SK-N-SH (cell line): Measurements from ENCODE around the gene FKBP4. TPM values are rescaled to one million over a fixed set of nuclear protein-coding genes. Genes with fewer than 3 reads are reported as not detected.

ENCODE experiments used
- CTCF ChIA-PET: fragments of 300-600, 350-600 bp; formaldehyde crosslinking; extraction: SDS; loops from one replicate; lab custom pipeline; 2021; lab: Yijun Ruan, JAX
- POLR2A ChIA-PET: fragments of 350-600 bp; sonication (Branson Sonifier 250); formaldehyde crosslinking; extraction: SDS; loops from one replicate; lab custom pipeline; 2020; ENCODE audit warnings: antibody characterized with exemption, inconsistent platforms; lab: Yijun Ruan, JAX
- DNase-seq: peaks from one replicate; pipeline ENCODE4 v3.0.0; 2012
- H2AFZ ChIP-seq: fragments of 200-600 bp; sonication (generic); 2 replicates; pipeline ENCODE4 v1.8.1; 2016; ENCODE audit warnings: antibody characterized with exemption, mild to moderate bottlenecking, low read depth
- H3F3A ChIP-seq: fragments of 200-600 bp; sonication (generic); replicated peaks from 2 replicates; pipeline ENCODE3; 2016; ENCODE audit warnings: antibody characterized with exemption, mild to moderate bottlenecking; ENCODE audit not compliant: insufficient read depth
- H3K27ac ChIP-seq, 2 experiments: fragments of 200-500 bp in 1 of 2; fragments of 200-600 bp in 1 of 2; sonication (Bioruptor generic) in 1 of 2; sonication (generic), shearing (Covaris generic) in 1 of 2; 2 replicates each; pipeline versions ENCODE4 v1.5.1 to v1.6.1; 2014 to 2016; ENCODE audit warnings: low read depth in 2 of 2, inconsistent platforms in 1 of 2, low read length in 1 of 2, mild to moderate bottlenecking in 1 of 2, mixed read lengths in 1 of 2
- H3K27me3 ChIP-seq: fragments of 200-600 bp; sonication (generic), shearing (Covaris generic); 2 replicates; pipeline ENCODE4 v1.6.1; 2016; ENCODE audit warnings: mixed run types; ENCODE audit not compliant: insufficient read depth
- H3K36me3 ChIP-seq, 2 experiments: fragments of 200-500 bp in 1 of 2; fragments of 200-600 bp in 1 of 2; sonication (Bioruptor generic) in 1 of 2; sonication (generic) in 1 of 2; replicated peaks in 1 of 2; 2 replicates each; pipeline versions ENCODE3 to v1.5.1; 2014 to 2016; ENCODE audit warnings: low read length in 1 of 2, mild to moderate bottlenecking in 1 of 2; ENCODE audit not compliant: insufficient read depth in 2 of 2, control insufficient read depth in 1 of 2
- H3K4me1 ChIP-seq, 2 experiments: fragments of 200-500 bp in 1 of 2; fragments of 200-600 bp in 1 of 2; sonication (Bioruptor generic) in 1 of 2; sonication (generic), shearing (Covaris generic) in 1 of 2; 2 replicates each; pipeline versions ENCODE4 v1.5.1 to v1.6.1; 2014 to 2016; ENCODE audit warnings: low read depth in 1 of 2, low read length in 1 of 2, mixed run types in 1 of 2; ENCODE audit not compliant: insufficient read depth in 2 of 2, control insufficient read depth in 1 of 2
- H3K4me2 ChIP-seq: fragments of 200-600 bp; sonication (generic), shearing (Covaris generic); 2 replicates; pipeline ENCODE4 v1.6.1; 2017; ENCODE audit warnings: mixed run types
- H3K4me3 ChIP-seq, 2 experiments: fragments of 200-500 bp in 1 of 2; fragments of 200-600 bp in 1 of 2; sonication (Bioruptor generic) in 1 of 2; sonication (generic), shearing (Covaris generic) in 1 of 2; 2 replicates each; pipeline versions ENCODE4 v1.5.1 to v1.8.1; 2014 to 2016; ENCODE audit warnings: low read depth in 2 of 2, inconsistent platforms in 1 of 2, low read length in 1 of 2, mild to moderate bottlenecking in 1 of 2, mixed read lengths in 1 of 2, moderate library complexity in 1 of 2
- H3K79me2 ChIP-seq: fragments of 200-600 bp; sonication (generic); 2 replicates; pipeline ENCODE4 v1.8.1; 2017; ENCODE audit warnings: mild to moderate bottlenecking; ENCODE audit not compliant: insufficient read depth
- H3K9ac ChIP-seq: fragments of 200-600 bp; sonication (generic); 2 replicates; pipeline ENCODE4 v1.6.1; 2017; ENCODE audit warnings: mixed run types
- H3K9me2 ChIP-seq: fragments of 200-600 bp; sonication (generic); 2 replicates; pipeline ENCODE4 v1.6.1; 2017; ENCODE audit warnings: mixed run types
- H3K9me3 ChIP-seq: fragments of 200-600 bp; sonication (generic); 2 replicates; pipeline ENCODE4 v1.6.1; 2017; ENCODE audit warnings: mixed run types, mild to moderate bottlenecking, moderate library complexity
- H4K20me1 ChIP-seq: fragments of 200-600 bp; sonication (generic); 2 replicates; pipeline ENCODE4 v1.6.1; 2017; ENCODE audit warnings: mild to moderate bottlenecking, mixed run types; ENCODE audit not compliant: insufficient read depth
- CHD2 ChIP-seq: fragments of 150-350 bp; IDR thresholded peaks from 2 replicates; pipeline ENCODE4 v1.6.1; 2018; ENCODE audit warnings: low read length; ENCODE audit not compliant: partially characterized antibody
- EP300 ChIP-seq, 2 experiments: IDR thresholded peaks; 2 replicates each; pipeline versions ENCODE4 v1.4.0 to v1.6.1; 2012; ENCODE audit warnings: borderline replicate concordance in 1 of 2, low read depth in 1 of 2, low read length in 1 of 2
- FOSL2 ChIP-seq: IDR thresholded peaks from 2 replicates; pipeline ENCODE4 v1.4.0; 2012; ENCODE audit warnings: low read depth, mild to moderate bottlenecking, moderate library complexity, borderline replicate concordance
- GABPA ChIP-seq: IDR thresholded peaks from 2 replicates; pipeline ENCODE4 v1.4.0; 2012; ENCODE audit warnings: low read depth, mild to moderate bottlenecking
- GATA2 ChIP-seq: sonication (generic); formaldehyde crosslinking; IDR thresholded peaks from 2 replicates; pipeline ENCODE4 v1.5.0; 2020; ENCODE audit warnings: mild to moderate bottlenecking, missing genetic modification reagents
- MXI1 ChIP-seq: IDR thresholded peaks from 2 replicates; pipeline ENCODE4 v1.6.1; 2012; ENCODE audit warnings: mild to moderate bottlenecking, low read depth, low read length, improper control_type of control experiment
- NFIC ChIP-seq: IDR thresholded peaks from 2 replicates; pipeline ENCODE4 v1.4.0; 2012; ENCODE audit warnings: borderline replicate concordance
- POLR2AphosphoS5 ChIP-seq: IDR thresholded peaks from 2 replicates; pipeline ENCODE4 v1.6.1; 2012; ENCODE audit warnings: low read depth, low read length
- RFX5 ChIP-seq: IDR thresholded peaks from 2 replicates; pipeline ENCODE4 v1.6.1; 2012; ENCODE audit warnings: mild to moderate bottlenecking, improper control_type of control experiment, low read length
- RXRA ChIP-seq: IDR thresholded peaks from 2 replicates; pipeline ENCODE4 v1.4.0; 2012; ENCODE audit warnings: low read depth, mild to moderate bottlenecking, borderline replicate concordance
- YY1 ChIP-seq: IDR thresholded peaks from 2 replicates; pipeline ENCODE4 v1.4.0; 2012; ENCODE audit warnings: low read depth, mild to moderate bottlenecking
- WGBS: methylation state at CpG from one replicate; pipeline ENCODE4 v1.1.6; 2017; ENCODE audit warnings: low lambda C conversion rate; 5-methylcytosine and 5-hydroxymethylcytosine counted together
- polyA plus RNA-seq, 3 experiments: library from polyadenylated mRNA; depleted of rRNA; stranded (reverse); fragments of >200 nt; gene quantifications; 2 replicates each; pipeline ENCODE4 v1.2.3, GENCODE V29; 2012
- TF ChIP-seq, protein P1 (sequence below): fragments of 150-350 bp; IDR thresholded peaks from 2 replicates; pipeline ENCODE4 v1.6.1; 2016; ENCODE audit warnings: mild to moderate bottlenecking, low read depth, low read length
- TF ChIP-seq, protein P2 (sequence below): IDR thresholded peaks from 2 replicates; pipeline ENCODE4 v1.4.0; 2012; ENCODE audit warnings: low read depth, borderline replicate concordance
- TF ChIP-seq, protein P3 (sequence below): IDR thresholded peaks from 2 replicates; pipeline ENCODE4 v1.4.0; 2012; ENCODE audit warnings: low read depth, borderline replicate concordance
- TF ChIP-seq, protein P4 (sequence below): IDR thresholded peaks from 2 replicates; pipeline ENCODE4 v1.6.1; 2012; ENCODE audit warnings: mild to moderate bottlenecking, low read depth, low read length, moderate library complexity

Gene FKBP4
- polyA plus RNA-seq, 1 of the 3 experiments (the other 2 are of a cell fraction), result 53.2 TPM

DNA sequence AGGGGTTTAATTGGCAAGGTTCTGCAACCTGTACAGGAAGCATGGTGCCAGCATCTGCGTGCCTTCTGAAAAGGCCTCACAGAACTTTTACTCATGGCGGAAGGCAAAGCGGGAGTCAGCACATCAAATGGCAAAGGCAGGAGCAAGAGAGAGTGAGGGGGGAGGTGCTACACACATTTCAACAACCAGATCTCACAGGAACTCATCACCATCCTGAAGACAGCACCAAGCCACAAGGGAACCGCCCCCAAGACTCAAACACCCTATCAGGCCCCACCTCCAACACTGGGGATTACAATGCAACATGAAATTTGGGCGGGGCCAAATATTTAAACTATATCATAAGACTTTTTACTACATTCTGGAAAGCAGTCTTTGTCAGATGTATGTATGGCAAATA is 38.0 kb upstream of the FKBP4 start:
- ChIA-PET POLR2A (no interaction called here), CTCF (no interaction called here)
- Histone ChIP-seq H3K4me2 (no peak overlapping the region), H4K20me1 (no peaks in the 10 kb centered on the region), H3K4me1 (peaks cover 0 to 3% of the 10 kb centered on the region in 2 experiments; a peak in 2 of 4 replicates), H3K27ac (no peak overlapping the region), H3K9me2 (no peaks in the 10 kb centered on the region), H3K27me3 (no peaks in the 10 kb centered on the region; the same call in 1 of the 2 replicates), H3F3A (no peaks in the 10 kb centered on the region), H3K9ac (no peak overlapping the region), H2AFZ (no peak overlapping the region), H3K79me2 (no peaks in the 10 kb centered on the region), H3K9me3 (no peaks in the 10 kb centered on the region), H3K4me3 (no peak overlapping the region)
- WGBS, result 53% methylated on average over 5 of the region's 5 CpGs
- TF ChIP-seq, protein P1, sequence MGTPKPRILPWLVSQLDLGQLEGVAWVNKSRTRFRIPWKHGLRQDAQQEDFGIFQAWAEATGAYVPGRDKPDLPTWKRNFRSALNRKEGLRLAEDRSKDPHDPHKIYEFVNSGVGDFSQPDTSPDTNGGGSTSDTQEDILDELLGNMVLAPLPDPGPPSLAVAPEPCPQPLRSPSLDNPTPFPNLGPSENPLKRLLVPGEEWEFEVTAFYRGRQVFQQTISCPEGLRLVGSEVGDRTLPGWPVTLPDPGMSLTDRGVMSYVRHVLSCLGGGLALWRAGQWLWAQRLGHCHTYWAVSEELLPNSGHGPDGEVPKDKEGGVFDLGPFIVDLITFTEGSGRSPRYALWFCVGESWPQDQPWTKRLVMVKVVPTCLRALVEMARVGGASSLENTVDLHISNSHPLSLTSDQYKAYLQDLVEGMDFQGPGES, result no peak
- TF ChIP-seq FOSL2, result no peak
- no peak for TF ChIP-seq RFX5
- no peak for TF ChIP-seq EP300 (IDR thresholded peaks at IDR 0.05; ENCODE audit: borderline replicate concordance in 1 of 2, low read depth in 1 of 2, low read length in 1 of 2)
- no peak for TF ChIP-seq GABPA
- TF ChIP-seq MXI1, result no peak
- TF ChIP-seq, protein P2, sequence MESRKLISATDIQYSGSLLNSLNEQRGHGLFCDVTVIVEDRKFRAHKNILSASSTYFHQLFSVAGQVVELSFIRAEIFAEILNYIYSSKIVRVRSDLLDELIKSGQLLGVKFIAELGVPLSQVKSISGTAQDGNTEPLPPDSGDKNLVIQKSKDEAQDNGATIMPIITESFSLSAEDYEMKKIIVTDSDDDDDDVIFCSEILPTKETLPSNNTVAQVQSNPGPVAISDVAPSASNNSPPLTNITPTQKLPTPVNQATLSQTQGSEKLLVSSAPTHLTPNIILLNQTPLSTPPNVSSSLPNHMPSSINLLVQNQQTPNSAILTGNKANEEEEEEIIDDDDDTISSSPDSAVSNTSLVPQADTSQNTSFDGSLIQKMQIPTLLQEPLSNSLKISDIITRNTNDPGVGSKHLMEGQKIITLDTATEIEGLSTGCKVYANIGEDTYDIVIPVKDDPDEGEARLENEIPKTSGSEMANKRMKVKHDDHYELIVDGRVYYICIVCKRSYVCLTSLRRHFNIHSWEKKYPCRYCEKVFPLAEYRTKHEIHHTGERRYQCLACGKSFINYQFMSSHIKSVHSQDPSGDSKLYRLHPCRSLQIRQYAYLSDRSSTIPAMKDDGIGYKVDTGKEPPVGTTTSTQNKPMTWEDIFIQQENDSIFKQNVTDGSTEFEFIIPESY, result no peak
- TF ChIP-seq POLR2AphosphoS5, result no peak
- TF ChIP-seq, all 33 proteins: peak for 0
- DNase-seq, result no peak
- H3K36me3 ChIP-seq, result no peaks in the 10 kb centered on the region

DNA sequence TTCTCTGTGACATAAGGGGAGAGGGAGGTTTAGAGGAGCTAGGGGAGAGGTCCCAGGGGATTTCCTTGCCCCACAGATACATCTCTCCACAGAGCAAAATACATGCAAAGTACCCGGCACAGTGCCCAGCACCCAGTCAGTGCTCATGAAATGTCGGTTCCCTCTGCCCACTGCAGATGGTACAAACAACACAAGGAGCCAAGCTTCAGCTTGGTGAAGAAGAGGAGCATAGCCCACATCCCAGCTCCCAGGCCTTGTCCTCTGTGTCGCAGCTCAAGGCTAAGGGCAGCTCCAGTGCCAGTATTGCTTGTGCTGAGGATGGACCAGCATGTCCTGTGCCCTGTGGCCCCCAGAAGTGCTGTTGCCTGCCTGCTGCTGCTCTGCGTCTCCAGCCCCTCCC is 35.0 kb upstream of the FKBP4 start:
- H3F3A ChIP-seq, result no peaks in the 10 kb centered on the region
- no peaks in the 10 kb centered on the region for H3K4me1 ChIP-seq
- no peaks in the 10 kb centered on the region for H3K9me2 ChIP-seq
- ChIA-PET CTCF (interaction anchor here (1.1 to 1.6 kb wide), 4 partner anchors 19 to 85 kb away, joined by 3 to 8 read pairs (median 4); no protein-coding TSS in a partner anchor), POLR2A (no interaction called here)
- H3K9me3 ChIP-seq, result no peaks in the 10 kb centered on the region
- TF ChIP-seq, protein P3, sequence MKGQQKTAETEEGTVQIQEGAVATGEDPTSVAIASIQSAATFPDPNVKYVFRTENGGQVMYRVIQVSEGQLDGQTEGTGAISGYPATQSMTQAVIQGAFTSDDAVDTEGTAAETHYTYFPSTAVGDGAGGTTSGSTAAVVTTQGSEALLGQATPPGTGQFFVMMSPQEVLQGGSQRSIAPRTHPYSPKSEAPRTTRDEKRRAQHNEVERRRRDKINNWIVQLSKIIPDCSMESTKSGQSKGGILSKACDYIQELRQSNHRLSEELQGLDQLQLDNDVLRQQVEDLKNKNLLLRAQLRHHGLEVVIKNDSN, result no peak
- TF ChIP-seq RXRA (no peak), YY1 (no peak), EP300 (IDR thresholded peaks at IDR 0.05; ENCODE audit: borderline replicate concordance in 1 of 2, low read depth in 1 of 2, low read length in 1 of 2) (no peak), POLR2AphosphoS5 (no peak), GATA2 (CRISPR knock-in tag) (no peak), FOSL2 (no peak), GABPA (no peak), CHD2 (no peak), NFIC (no peak)
- TF ChIP-seq, protein P4, sequence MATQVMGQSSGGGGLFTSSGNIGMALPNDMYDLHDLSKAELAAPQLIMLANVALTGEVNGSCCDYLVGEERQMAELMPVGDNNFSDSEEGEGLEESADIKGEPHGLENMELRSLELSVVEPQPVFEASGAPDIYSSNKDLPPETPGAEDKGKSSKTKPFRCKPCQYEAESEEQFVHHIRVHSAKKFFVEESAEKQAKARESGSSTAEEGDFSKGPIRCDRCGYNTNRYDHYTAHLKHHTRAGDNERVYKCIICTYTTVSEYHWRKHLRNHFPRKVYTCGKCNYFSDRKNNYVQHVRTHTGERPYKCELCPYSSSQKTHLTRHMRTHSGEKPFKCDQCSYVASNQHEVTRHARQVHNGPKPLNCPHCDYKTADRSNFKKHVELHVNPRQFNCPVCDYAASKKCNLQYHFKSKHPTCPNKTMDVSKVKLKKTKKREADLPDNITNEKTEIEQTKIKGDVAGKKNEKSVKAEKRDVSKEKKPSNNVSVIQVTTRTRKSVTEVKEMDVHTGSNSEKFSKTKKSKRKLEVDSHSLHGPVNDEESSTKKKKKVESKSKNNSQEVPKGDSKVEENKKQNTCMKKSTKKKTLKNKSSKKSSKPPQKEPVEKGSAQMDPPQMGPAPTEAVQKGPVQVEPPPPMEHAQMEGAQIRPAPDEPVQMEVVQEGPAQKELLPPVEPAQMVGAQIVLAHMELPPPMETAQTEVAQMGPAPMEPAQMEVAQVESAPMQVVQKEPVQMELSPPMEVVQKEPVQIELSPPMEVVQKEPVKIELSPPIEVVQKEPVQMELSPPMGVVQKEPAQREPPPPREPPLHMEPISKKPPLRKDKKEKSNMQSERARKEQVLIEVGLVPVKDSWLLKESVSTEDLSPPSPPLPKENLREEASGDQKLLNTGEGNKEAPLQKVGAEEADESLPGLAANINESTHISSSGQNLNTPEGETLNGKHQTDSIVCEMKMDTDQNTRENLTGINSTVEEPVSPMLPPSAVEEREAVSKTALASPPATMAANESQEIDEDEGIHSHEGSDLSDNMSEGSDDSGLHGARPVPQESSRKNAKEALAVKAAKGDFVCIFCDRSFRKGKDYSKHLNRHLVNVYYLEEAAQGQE, result no peak
- TF ChIP-seq, protein P1, result no peak
- TF ChIP-seq, all 33 proteins: peak for 0
- no peak overlapping the region for H2AFZ ChIP-seq
- no peaks in the 10 kb centered on the region for H3K27me3 ChIP-seq
- no peak overlapping the region for H3K4me3 ChIP-seq
- H3K4me2 ChIP-seq, result no peak overlapping the region
- H3K79me2 ChIP-seq, result no peaks in the 10 kb centered on the region
- no peaks in the 10 kb centered on the region for H3K36me3 ChIP-seq
- 29% methylated on average over 3 of the region's 4 CpGs for WGBS
- DNase-seq, result no peak
- no peak overlapping the region for H3K27ac ChIP-seq
- no peak overlapping the region for H3K9ac ChIP-seq
- no peaks in the 10 kb centered on the region for H4K20me1 ChIP-seq
